ENCODE data around the gene UVSSA.

UVSSA gene

DNA sequence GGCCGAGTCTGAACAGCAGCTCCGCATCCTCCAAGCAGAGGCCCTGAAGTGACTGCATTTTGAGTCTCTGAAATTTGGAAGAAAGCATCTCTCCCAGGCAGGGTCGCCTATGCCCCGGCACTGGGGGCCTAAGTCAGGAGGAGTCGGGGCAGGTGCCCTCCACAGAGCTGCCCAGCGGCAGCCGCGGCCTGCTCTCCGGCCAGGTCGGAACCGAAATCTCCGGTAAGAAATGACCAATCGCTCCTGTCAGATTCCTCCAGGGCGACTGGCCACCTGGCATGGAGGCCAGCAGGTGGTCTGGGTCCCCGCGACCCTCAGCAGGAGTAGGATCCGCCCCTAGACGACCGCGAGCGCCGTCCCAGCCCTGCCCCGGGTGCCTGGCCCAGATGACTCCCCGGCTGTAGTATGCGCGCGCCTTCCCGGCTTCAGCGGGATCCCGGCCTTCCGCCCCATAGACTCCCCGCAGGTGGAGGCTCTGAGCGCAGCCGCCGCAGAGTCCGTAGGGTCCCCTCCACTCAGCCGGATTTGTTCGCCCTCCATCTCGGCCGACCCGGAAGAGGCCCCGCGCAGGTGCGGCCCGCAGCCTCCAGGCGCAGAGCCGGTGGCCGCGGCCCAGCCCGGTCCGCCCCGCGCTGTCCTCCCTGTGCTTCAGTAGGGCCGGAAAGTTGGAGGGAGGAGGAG lies 57.7 kb downstream of the UVSSA start:
- no peak overlapping the region for H3K4me2 ChIP-seq (ENCODE audit: low read length)
- no peaks in the 10 kb centered on the region for H3K79me2 ChIP-seq (ENCODE audit: low read length)
- no peak overlapping the region for H3K9ac ChIP-seq (ENCODE audit: low read length)
- no peak overlapping the region for H2AFZ ChIP-seq (ENCODE audit: low read depth, low read length)
- peaks cover 5% of the 10 kb centered on the region; the same call in 1 of the 2 replicates for H3K9me3 ChIP-seq (ENCODE audit: insufficient read depth, low read length)
- no peak overlapping the region for H3K4me3 ChIP-seq (ENCODE audit: low read length)
- no peak for TF ChIP-seq EZH2phosphoT487 (IDR thresholded peaks at IDR 0.05; ENCODE audit: low read depth)
- TF ChIP-seq, protein P1, sequence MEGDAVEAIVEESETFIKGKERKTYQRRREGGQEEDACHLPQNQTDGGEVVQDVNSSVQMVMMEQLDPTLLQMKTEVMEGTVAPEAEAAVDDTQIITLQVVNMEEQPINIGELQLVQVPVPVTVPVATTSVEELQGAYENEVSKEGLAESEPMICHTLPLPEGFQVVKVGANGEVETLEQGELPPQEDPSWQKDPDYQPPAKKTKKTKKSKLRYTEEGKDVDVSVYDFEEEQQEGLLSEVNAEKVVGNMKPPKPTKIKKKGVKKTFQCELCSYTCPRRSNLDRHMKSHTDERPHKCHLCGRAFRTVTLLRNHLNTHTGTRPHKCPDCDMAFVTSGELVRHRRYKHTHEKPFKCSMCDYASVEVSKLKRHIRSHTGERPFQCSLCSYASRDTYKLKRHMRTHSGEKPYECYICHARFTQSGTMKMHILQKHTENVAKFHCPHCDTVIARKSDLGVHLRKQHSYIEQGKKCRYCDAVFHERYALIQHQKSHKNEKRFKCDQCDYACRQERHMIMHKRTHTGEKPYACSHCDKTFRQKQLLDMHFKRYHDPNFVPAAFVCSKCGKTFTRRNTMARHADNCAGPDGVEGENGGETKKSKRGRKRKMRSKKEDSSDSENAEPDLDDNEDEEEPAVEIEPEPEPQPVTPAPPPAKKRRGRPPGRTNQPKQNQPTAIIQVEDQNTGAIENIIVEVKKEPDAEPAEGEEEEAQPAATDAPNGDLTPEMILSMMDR (IDR thresholded peaks at IDR 0.05; ENCODE audit: low read depth, low read length), result no peak
- H4K20me1 ChIP-seq (ENCODE audit: insufficient read depth, low read length), result no peaks in the 10 kb centered on the region
- no peaks in the 10 kb centered on the region for H3K4me1 ChIP-seq (ENCODE audit: low read length)
- no peaks in the 10 kb centered on the region for H3K27me3 ChIP-seq (ENCODE audit: low read depth, low read length)
- H3K36me3 ChIP-seq (replicated peaks; ENCODE audit: low read depth, low read length), result no peaks in the 10 kb centered on the region
- no peak overlapping the region for H3K27ac ChIP-seq (ENCODE audit: low read length)

DNA sequence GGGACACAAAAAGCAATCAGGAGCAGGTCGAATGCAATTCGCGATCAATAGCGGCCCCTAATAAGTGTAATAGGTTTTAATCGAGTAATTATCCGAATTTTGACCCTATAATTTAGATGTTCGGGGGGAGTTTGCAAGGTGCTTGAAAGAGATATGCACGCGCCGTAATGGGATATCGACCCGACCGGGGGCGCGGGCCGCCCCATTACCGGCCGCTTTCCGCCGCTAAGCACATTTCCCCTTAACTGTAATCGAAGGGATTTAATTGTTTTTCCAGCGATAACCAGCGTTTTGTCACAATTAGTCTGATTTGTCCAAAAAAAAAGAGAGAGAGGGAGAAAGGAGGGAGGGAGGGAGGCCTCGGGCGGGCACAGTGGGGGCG lies 58.2 kb downstream of the UVSSA start:
- Histone ChIP-seq H3K9ac (ENCODE audit: low read length) (no peak overlapping the region), H4K20me1 (ENCODE audit: insufficient read depth, low read length) (no peaks in the 10 kb centered on the region), H3K4me3 (ENCODE audit: low read length) (no peak overlapping the region), H3K27me3 (ENCODE audit: low read depth, low read length) (no peaks in the 10 kb centered on the region), H3K27ac (ENCODE audit: low read length) (no peak overlapping the region), H2AFZ (ENCODE audit: low read depth, low read length) (no peak overlapping the region), H3K4me1 (ENCODE audit: low read length) (no peaks in the 10 kb centered on the region), H3K36me3 (replicated peaks; ENCODE audit: low read depth, low read length) (no peaks in the 10 kb centered on the region), H3K79me2 (ENCODE audit: low read length) (no peaks in the 10 kb centered on the region), H3K4me2 (ENCODE audit: low read length) (no peak overlapping the region), H3K9me3 (ENCODE audit: insufficient read depth, low read length) (peaks cover 5% of the 10 kb centered on the region; the same call in 1 of the 2 replicates)
- TF ChIP-seq, protein P1 (IDR thresholded peaks at IDR 0.05; ENCODE audit: low read depth, low read length), result no peak
- TF ChIP-seq EZH2phosphoT487 (IDR thresholded peaks at IDR 0.05; ENCODE audit: low read depth), result no peak

DNA sequence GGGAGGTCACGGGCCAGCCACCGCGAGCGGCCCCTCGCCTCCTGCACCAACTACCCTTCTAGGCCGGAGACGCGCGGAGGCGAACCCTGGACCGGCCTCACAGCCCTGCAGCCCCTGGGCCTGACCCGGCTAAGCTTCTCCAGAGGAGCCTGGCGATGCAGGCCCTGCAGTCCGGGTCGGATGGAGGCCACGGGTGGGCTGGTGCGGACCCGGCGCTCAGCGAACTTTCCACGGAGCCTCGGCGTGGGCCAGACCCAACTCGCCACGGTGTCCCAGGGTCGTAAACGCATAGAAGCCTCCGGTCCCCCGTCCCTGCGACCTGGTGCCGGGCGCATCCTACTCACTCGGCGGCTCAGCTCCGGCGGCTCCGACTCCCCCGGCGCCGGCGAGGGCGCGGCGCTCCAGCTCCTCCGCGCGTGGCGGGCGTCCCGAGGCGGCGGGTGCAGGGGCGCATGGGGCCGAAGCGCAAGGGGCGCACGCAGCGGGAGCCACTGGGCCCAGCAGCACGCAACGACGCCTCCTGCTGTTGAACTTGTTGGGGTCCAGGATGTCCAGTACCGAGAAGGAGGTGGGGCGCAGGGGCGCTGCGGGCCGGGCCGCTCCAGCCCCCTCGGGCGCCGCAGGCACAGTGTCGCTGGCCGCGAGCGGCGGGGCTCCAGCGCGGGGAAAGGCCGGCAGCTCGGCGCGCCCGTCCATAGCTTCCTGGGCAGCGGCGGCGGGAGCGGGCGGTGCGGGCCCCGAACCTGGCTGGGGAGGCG lies 58.8 kb downstream of the UVSSA start:
- H3K4me2 ChIP-seq (ENCODE audit: low read length), result no peak overlapping the region
- H3K36me3 ChIP-seq (replicated peaks; ENCODE audit: low read depth, low read length), result no peaks in the 10 kb centered on the region
- no peaks in the 10 kb centered on the region for H3K4me1 ChIP-seq (ENCODE audit: low read length)
- H4K20me1 ChIP-seq (ENCODE audit: insufficient read depth, low read length), result no peaks in the 10 kb centered on the region
- no peak overlapping the region for H3K4me3 ChIP-seq (ENCODE audit: low read length)
- TF ChIP-seq, protein P1 (IDR thresholded peaks at IDR 0.05; ENCODE audit: low read depth, low read length), result no peak
- TF ChIP-seq EZH2phosphoT487 (IDR thresholded peaks at IDR 0.05; ENCODE audit: low read depth), result no peak
- H3K9ac ChIP-seq (ENCODE audit: low read length), result no peak overlapping the region
- H3K9me3 ChIP-seq (ENCODE audit: insufficient read depth, low read length), result peaks cover 5% of the 10 kb centered on the region; the same call in 1 of the 2 replicates
- no peaks in the 10 kb centered on the region for H3K27me3 ChIP-seq (ENCODE audit: low read depth, low read length)
- no peak overlapping the region for H2AFZ ChIP-seq (ENCODE audit: low read depth, low read length)
- no peak overlapping the region for H3K27ac ChIP-seq (ENCODE audit: low read length)
- H3K79me2 ChIP-seq (ENCODE audit: low read length), result no peaks in the 10 kb centered on the region

DNA sequence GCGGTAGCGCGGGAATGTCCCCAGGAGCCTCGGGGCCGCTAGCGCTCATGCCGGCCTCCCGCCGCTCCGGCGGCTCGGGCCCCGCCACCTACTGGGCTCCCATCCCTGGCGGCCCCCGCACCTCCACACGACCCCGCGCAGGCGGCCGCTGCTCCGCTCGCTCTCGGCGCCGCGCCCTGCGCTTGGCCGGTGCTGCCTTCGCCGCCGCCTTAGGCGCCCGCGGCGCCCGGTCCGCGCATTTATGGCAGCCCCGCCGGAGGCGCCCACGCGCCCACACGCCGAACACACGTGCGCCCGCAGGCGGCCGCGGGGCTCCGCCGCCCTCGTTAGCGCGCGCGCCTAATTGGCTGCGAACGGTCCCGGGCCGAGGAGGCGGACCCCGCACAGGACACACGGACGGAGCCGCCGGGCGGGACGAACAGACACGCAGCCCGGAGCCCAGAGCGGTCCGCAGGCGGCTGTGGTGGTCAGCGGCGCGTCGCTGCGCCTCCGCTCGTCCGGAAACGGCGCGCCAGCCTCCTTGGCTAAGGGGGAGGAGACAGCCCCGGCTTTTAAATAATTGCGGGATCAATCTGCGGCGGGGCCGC lies 59.5 kb downstream of the UVSSA start, which contains the start of gene NKX1-1:
TSS of gene NKX1-1 (minus strand) at position 49 of the 587 bp plus-strand sequence. CDS start at position 49, 0 bp downstream.
- no peaks in the 10 kb centered on the region for H3K79me2 ChIP-seq (ENCODE audit: low read length)

More for the DNA sequence above, 59.5 kb downstream of the UVSSA start, which contains the start of gene NKX1-1:
- H3K27ac ChIP-seq (ENCODE audit: low read length), result no peak within 1 kb of the TSS
- no peaks in the 10 kb centered on the region for H3K27me3 ChIP-seq (ENCODE audit: low read depth, low read length)
- H2AFZ ChIP-seq (ENCODE audit: low read depth, low read length), result no peak within 1 kb of the TSS
- H3K4me3 ChIP-seq (ENCODE audit: low read length), result no peak within 1 kb of the TSS
- H3K9me3 ChIP-seq (ENCODE audit: insufficient read depth, low read length), result peaks cover 5% of the 10 kb centered on the region; the same call in 1 of the 2 replicates
- no peak for TF ChIP-seq EZH2phosphoT487 (IDR thresholded peaks at IDR 0.05; ENCODE audit: low read depth)
- TF ChIP-seq, protein P1 (IDR thresholded peaks at IDR 0.05; ENCODE audit: low read depth, low read length), result no peak
- H3K4me1 ChIP-seq (ENCODE audit: low read length), result no peaks in the 10 kb centered on the region
- no peak within 1 kb of the TSS for H3K9ac ChIP-seq (ENCODE audit: low read length)
- H3K4me2 ChIP-seq (ENCODE audit: low read length), result no peak within 1 kb of the TSS
- no peaks in the 10 kb centered on the region for H3K36me3 ChIP-seq (replicated peaks; ENCODE audit: low read depth, low read length)
- no peaks in the 10 kb centered on the region for H4K20me1 ChIP-seq (ENCODE audit: insufficient read depth, low read length)
